Ovary (tissue), 3 donors: ENCODE results near the gene ST3GAL4.

ENCODE experiments used
- CTCF ChIP-seq, 3 donors: fragments of 450-650 bp in 2 of 3; fragments of 200-600 bp in 1 of 3; IDR thresholded peaks; one replicate each; pipeline versions ENCODE4 v1.5.1 to v1.8.0; 2016 to 2022; ENCODE audit warnings: antibody characterized with exemption in 3 of 3, mild to moderate bottlenecking in 1 of 3
- EP300 ChIP-seq: sonication (generic); formaldehyde crosslinking; IDR thresholded peaks from one replicate; pipeline ENCODE4 v1.6.1; 2017; ENCODE audit warnings: antibody characterized with exemption
- POLR2A ChIP-seq: fragments of 450-650 bp; IDR thresholded peaks from one replicate; pipeline ENCODE4 v1.6.1; 2017; ENCODE audit warnings: antibody characterized with exemption, mild to moderate bottlenecking, moderate library complexity
- donor health status: DM: no; HTN: no; CAD: no.

GRCh38 chr11:126410649-126411048, 55.2 kb downstream of the ST3GAL4 start:
- TF ChIP-seq CTCF (IDR thresholded peaks at IDR 0.05) (no peak), POLR2A (no peak), EP300 (no peak)
